Right renal pelvis (tissue), 4 donors: ENCODE measurements around the gene MARK2. TPM values are rescaled to one million over a fixed set of nuclear protein-coding genes. Genes with fewer than 3 reads are reported as not detected.

Experiments used
- DNase-seq, 4 donors: peaks; one replicate each; pipeline ENCODE4 v3.0.0-alpha.2; 2013; ENCODE audit warnings: low read depth in 4 of 4, low spot score in 3 of 4, missing footprints in 1 of 4
- polyA plus RNA-seq, 4 donors: library from polyadenylated mRNA; unstranded; fragments of 120-200 nt; gene quantifications; one replicate each; pipeline ENCODE4 v1.2.1, GENCODE V29; 2013; ENCODE audit not compliant: insufficient read length in 4 of 4

Gene MARK2
- polyA plus RNA-seq, 4 donors: 31.5 to 39.5 (median 36.9) TPM

DNA sequence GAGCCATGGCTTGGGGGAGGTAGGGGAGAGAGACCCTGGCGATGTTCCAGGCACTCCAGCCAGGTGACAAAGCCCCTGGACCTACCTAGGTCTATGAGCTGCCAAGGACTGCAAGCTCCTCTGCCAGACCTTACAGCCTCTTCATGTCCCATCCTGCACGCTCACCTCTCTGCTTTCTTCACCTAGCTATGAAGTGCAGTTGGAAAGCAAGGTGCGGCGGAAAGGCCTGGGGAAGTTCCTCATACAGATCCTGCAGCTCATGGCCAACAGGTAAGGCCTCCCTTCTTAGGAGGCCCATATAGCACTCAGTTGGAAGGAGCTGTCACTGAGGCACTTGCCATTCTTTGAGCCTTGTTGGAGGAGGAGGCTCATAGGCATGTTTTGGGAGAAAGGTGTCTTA lies 113.7 kb downstream of the MARK2 start:
- no peak for DNase-seq

- no peak for DNase-seq
Measured at GRCh38 chr11:63958008-63958407, 119.1 kb downstream of the MARK2 start.

Other genes starting within 250 kb of the MARK2 start
- gene PLAAT3, start 224.7 kb upstream of the MARK2 start, polyA plus RNA-seq: 10 to 100 TPM; 11.4 to 21.1 (median 16.6) TPM
- 10 to 100 TPM; 16.0 to 21.0 (median 19.2) TPM for gene ATL3, start 167.7 kb upstream of the MARK2 start, polyA plus RNA-seq
- gene RTN3, start 157.6 kb upstream of the MARK2 start, polyA plus RNA-seq: 100 to 1,000 TPM; 172 to 196 (median 184) TPM
- 10 to 100 TPM; 48.6 to 51.1 (median 49.1) TPM for gene ZFTA, start 70.3 kb upstream of the MARK2 start, polyA plus RNA-seq
- 10 to 100 TPM; 28.4 to 37.0 (median 29.2) TPM for gene SPINDOC, start 25.7 kb upstream of the MARK2 start, polyA plus RNA-seq
- gene RCOR2, start 78.1 kb downstream of the MARK2 start, polyA plus RNA-seq: 10 to 100 TPM; 10.5 to 14.5 (median 13.1) TPM
- 10 to 100 TPM; 30.3 to 36.5 (median 32.0) TPM for gene NAA40, start 99.9 kb downstream of the MARK2 start, polyA plus RNA-seq
- gene COX8A, start 135.5 kb downstream of the MARK2 start, polyA plus RNA-seq: 100 to 1,000 TPM; 224 to 368 (median 262) TPM
- gene OTUB1, start 147.3 kb downstream of the MARK2 start, polyA plus RNA-seq: 100 to 1,000 TPM; 102 to 109 (median 106) TPM
- gene FLRT1, start 196.8 kb downstream of the MARK2 start, polyA plus RNA-seq: 1 to 10 TPM; 2.6 to 4.1 (median 3.1) TPM